ENCODE results near the gene GFM2.

The GFM2 gene

DNA sequence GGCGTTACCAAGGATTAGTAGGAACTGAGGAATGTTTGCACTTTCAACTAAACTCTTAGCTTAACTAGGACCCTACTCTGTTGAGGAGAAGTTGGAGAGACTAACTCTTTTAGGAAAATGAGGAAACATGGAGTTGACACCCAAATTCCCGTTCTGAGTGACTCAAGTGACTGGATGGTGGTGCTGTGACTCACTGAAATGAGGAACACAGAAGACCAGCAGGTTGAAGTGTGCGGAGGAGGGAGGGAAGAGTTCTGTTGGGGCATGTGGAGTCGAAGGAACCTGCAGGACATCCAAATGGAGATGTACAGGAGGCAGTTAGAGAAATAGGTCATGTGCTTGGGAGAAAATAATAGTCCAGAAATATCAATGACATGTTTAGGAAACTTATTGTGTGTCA lies 73.7 kb downstream of the GFM2 start:
- Histone ChIP-seq H3K27me3 (ENCODE audit: insufficient read depth, poor library complexity, severe bottlenecking) (no peaks in the 10 kb centered on the region), H3K4me3 (replicated peaks; ENCODE audit: insufficient read depth, low read length) (no peak overlapping the region), H3K27ac (replicated peaks) (no peak overlapping the region)
- TF ChIP-seq POLR2AphosphoS5 (IDR thresholded peaks at IDR 0.05; ENCODE audit: low read depth), result no peak
- TF ChIP-seq, protein P1, sequence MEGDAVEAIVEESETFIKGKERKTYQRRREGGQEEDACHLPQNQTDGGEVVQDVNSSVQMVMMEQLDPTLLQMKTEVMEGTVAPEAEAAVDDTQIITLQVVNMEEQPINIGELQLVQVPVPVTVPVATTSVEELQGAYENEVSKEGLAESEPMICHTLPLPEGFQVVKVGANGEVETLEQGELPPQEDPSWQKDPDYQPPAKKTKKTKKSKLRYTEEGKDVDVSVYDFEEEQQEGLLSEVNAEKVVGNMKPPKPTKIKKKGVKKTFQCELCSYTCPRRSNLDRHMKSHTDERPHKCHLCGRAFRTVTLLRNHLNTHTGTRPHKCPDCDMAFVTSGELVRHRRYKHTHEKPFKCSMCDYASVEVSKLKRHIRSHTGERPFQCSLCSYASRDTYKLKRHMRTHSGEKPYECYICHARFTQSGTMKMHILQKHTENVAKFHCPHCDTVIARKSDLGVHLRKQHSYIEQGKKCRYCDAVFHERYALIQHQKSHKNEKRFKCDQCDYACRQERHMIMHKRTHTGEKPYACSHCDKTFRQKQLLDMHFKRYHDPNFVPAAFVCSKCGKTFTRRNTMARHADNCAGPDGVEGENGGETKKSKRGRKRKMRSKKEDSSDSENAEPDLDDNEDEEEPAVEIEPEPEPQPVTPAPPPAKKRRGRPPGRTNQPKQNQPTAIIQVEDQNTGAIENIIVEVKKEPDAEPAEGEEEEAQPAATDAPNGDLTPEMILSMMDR (IDR thresholded peaks at IDR 0.05; ENCODE audit: insufficient read depth, low read length), result no peak
- TF ChIP-seq SPI1 (IDR thresholded peaks at IDR 0.05; ENCODE audit: borderline replicate concordance, low read depth), result no peak
- no peak for TF ChIP-seq GABPA (IDR thresholded peaks at IDR 0.05; ENCODE audit: low read depth)
- TF ChIP-seq, protein P2, sequence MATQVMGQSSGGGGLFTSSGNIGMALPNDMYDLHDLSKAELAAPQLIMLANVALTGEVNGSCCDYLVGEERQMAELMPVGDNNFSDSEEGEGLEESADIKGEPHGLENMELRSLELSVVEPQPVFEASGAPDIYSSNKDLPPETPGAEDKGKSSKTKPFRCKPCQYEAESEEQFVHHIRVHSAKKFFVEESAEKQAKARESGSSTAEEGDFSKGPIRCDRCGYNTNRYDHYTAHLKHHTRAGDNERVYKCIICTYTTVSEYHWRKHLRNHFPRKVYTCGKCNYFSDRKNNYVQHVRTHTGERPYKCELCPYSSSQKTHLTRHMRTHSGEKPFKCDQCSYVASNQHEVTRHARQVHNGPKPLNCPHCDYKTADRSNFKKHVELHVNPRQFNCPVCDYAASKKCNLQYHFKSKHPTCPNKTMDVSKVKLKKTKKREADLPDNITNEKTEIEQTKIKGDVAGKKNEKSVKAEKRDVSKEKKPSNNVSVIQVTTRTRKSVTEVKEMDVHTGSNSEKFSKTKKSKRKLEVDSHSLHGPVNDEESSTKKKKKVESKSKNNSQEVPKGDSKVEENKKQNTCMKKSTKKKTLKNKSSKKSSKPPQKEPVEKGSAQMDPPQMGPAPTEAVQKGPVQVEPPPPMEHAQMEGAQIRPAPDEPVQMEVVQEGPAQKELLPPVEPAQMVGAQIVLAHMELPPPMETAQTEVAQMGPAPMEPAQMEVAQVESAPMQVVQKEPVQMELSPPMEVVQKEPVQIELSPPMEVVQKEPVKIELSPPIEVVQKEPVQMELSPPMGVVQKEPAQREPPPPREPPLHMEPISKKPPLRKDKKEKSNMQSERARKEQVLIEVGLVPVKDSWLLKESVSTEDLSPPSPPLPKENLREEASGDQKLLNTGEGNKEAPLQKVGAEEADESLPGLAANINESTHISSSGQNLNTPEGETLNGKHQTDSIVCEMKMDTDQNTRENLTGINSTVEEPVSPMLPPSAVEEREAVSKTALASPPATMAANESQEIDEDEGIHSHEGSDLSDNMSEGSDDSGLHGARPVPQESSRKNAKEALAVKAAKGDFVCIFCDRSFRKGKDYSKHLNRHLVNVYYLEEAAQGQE (IDR thresholded peaks at IDR 0.05; ENCODE audit: insufficient replicate concordance, low read depth), result no peak
- DNase-seq (ENCODE audit: low read depth in 1 of 2, low spot score in 1 of 2), result no peak

DNA sequence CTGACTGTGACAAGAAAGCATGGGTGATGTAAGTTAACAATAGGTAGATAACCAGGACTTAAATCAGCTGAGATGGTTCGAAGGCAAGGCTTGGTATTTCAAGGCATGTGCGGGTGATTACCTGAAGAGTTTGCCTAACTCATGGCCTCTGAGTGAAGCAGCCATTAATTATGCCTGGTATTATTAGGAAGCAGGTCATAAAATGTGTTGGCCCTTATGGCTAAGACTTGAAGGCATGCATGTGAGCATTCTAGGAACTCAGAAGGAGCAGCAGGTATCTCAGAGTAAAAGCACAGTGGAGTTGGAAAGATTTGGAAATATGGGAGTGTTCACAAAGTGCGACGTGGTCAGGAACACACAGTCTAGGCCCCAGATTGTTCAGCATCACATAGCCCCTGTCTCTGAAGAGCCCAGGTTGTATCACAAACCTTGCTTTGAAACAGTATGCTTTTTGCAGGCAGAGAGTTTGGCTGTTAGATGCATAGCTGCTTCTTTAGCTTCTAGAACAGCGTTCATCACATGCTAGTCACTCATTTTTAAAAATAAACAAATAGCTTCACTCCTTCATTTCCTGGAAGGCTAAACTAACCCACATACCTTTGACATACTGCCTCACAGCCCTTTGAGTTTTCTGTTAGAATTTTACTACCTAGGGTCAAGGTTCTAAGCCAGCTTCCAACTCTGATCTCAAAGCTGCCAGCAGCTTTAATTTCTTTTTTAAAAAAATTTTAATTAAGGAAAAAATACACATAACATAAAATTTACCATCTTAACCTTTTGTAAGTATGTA lies 79.8 kb downstream of the GFM2 start:
- no peak overlapping the region for H3K27ac ChIP-seq (replicated peaks)
- TF ChIP-seq, protein P2 (IDR thresholded peaks at IDR 0.05; ENCODE audit: insufficient replicate concordance, low read depth), result no peak
- TF ChIP-seq POLR2AphosphoS5 (IDR thresholded peaks at IDR 0.05; ENCODE audit: low read depth), result no peak
- no peak for TF ChIP-seq SPI1 (IDR thresholded peaks at IDR 0.05; ENCODE audit: borderline replicate concordance, low read depth)
- TF ChIP-seq, protein P1 (IDR thresholded peaks at IDR 0.05; ENCODE audit: insufficient read depth, low read length), result no peak
- no peak for TF ChIP-seq GABPA (IDR thresholded peaks at IDR 0.05; ENCODE audit: low read depth)
- DNase-seq (ENCODE audit: low read depth in 1 of 2, low spot score in 1 of 2), result no peak
- no peaks in the 10 kb centered on the region for H3K27me3 ChIP-seq (ENCODE audit: insufficient read depth, poor library complexity, severe bottlenecking)
- no peak overlapping the region for H3K4me3 ChIP-seq (replicated peaks; ENCODE audit: insufficient read depth, low read length)

DNA sequence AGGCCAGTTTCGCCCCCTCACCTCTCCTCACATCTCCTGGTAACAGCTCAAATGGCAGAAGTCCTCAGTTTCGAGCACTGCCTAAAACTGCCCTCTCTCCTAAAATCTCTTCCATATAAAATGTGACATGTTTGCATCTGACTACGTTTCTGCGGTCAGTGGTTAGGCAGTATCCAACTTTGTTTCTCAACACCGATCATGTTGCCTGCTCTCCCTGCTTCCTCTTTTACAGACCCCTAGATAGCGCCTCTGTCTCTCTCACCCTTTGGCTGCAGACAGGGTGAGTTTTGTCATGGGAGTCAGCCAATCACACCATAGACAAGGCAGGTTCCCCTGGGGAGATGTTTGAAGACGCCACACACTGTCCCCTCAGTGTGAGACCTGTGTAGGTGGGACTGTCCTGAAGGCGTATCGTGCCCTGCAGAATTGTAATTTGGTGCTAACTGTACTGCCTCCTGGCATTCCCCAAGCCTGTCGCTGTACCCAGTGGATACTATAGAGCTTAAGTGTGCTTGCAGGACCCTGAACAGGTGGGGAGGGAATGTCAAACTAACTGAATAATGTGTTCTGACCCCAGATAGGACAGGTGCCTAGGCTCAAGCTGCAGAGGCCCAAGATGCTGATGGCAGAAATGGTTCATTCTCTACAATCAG lies 80.8 kb downstream of the GFM2 start:
- Histone ChIP-seq H3K27me3 (ENCODE audit: insufficient read depth, poor library complexity, severe bottlenecking) (no peaks in the 10 kb centered on the region), H3K27ac (replicated peaks) (peak overlapping the region; percentile 59), H3K4me3 (replicated peaks; ENCODE audit: insufficient read depth, low read length) (peak overlapping the region; percentile 64)
- peak; percentile 59 to 74 for DNase-seq (ENCODE audit: low read depth in 1 of 2, low spot score in 1 of 2)
- TF ChIP-seq, protein P1 (IDR thresholded peaks at IDR 0.05; ENCODE audit: insufficient read depth, low read length), result no peak
- TF ChIP-seq POLR2AphosphoS5 (IDR thresholded peaks at IDR 0.05; ENCODE audit: low read depth) (no peak), SPI1 (IDR thresholded peaks at IDR 0.05; ENCODE audit: borderline replicate concordance, low read depth) (peak; percentile 77)
